Measurements from ENCODE around the gene NEK9. TPM values are rescaled to one million over a fixed set of nuclear protein-coding genes. Genes with fewer than 3 reads are reported as not detected.

NEK9 gene
- total and polyA plus RNA-seq, 9 of the 15 experiments (the other 6 are each of a cell fraction or from before 2014, with no cell fraction given) = 2.8 to 39.6 (median 19.8) TPM

DNA sequence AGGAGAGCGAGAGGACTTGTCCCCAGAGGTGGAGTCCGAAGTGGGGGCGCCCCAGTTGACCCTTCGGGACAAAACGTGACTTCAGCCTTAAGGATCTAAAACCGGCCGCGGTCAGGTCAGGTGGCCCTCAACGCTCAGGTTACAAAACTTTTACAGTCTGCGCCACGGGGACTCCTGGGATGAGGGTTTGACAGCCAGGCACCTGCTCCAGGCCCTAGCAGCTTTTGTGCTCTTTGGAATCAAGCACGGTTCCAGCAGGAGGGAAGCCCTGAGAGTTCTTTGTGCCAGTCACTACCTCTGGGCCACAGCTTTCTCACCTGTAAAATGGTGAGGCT, 57.1 kb downstream of the NEK9 start:
- Histone ChIP-seq H3K27ac (ENCODE audit: extremely low read depth, low read depth, low read length) (peak overlapping the region; percentile 93), H3K9ac (ENCODE audit: insufficient read depth in 1 of 2, low read depth in 2 of 2, low read length in 2 of 2) (peak overlapping the region; percentile 87 to 91), H3K36me3 (ENCODE audit: control insufficient read depth, insufficient read depth, low read length) (no peaks in the 10 kb centered on the region; the same call in 2 of the 3 replicates), H3K4me2 (ENCODE audit: insufficient read depth, low read length) (peak overlapping the region; percentile 96), H3K27me3 (ENCODE audit: control insufficient read depth in 2 of 2, insufficient read depth in 2 of 2, low read length in 2 of 2) (no peaks in the 10 kb centered on the region), H3K9me1 (ENCODE audit: control insufficient read depth, insufficient read depth, low read length) (peaks cover 3% of the 10 kb centered on the region), H3K9me3 (replicated peaks; ENCODE audit: control insufficient read depth, insufficient read depth, low read depth, low read length) (no peaks in the 10 kb centered on the region), H3K79me2 (ENCODE audit: control insufficient read depth, insufficient read depth, low read length) (peaks cover 63% of the 10 kb centered on the region), H4K20me1 (replicated peaks; ENCODE audit: control insufficient read depth, insufficient read depth, low read length) (no peaks in the 10 kb centered on the region), H3K4me3 (peak overlapping the region; percentile 41), H3K4me1 (replicated peaks in 1 of 2; ENCODE audit: control insufficient read depth in 2 of 2, insufficient read depth in 2 of 2, low read length in 2 of 2) (peaks cover 26 to 32% of the 10 kb centered on the region in 2 experiments; a peak in 4 of 5 replicates), H2AFZ (ENCODE audit: low read depth, low read length) (peak overlapping the region; percentile 86)
- in situ Hi-C loops (cut with MboI) = loop anchor here (10.0 kb wide), 1 partner anchor 155 kb away; no protein-coding TSS in a partner anchor
- no TSS peak for BruUV-seq (replicated peaks)
- 2% methylated on average over 9 of the region's 12 CpGs for WGBS (ENCODE audit: insufficient coverage, low coverage, missing lambda C conversion rate)
- DNase-seq (ENCODE audit: extremely low read depth in 1 of 4, low spot score in 3 of 4) = no peak
- intact Hi-C loops (cut with micrococcal nuclease) = no loop called here
- TF ChIP-seq BHLHE40 (IDR thresholded peaks at IDR 0.05; ENCODE audit: low read length) (0 out of 2 replicates have a peak, but pooled peaks have one; percentile 6), ELF1 (tag; IDR thresholded peaks at IDR 0.05) (no peak), WHSC1 (IDR thresholded peaks at IDR 0.05; ENCODE audit: low read length) (no peak), MTA1 (IDR thresholded peaks at IDR 0.05; ENCODE audit: borderline replicate concordance) (0 out of 2 replicates have a peak, but pooled peaks have one; percentile 2), ZC3H4 (CRISPR knock-in tag; IDR thresholded peaks at IDR 0.05; ENCODE audit: borderline replicate concordance) (0 out of 2 replicates have a peak, but pooled peaks have one; percentile 53), SIN3A (IDR thresholded peaks at IDR 0.05; ENCODE audit: borderline replicate concordance in 2 of 2, control insufficient read depth in 1 of 2, low read depth in 2 of 2, low read length in 2 of 2) (0 out of 4 replicates have a peak, but pooled peaks of 1 of the 2 experiments have one; percentile 10)
- TF ChIP-seq, protein P1, sequence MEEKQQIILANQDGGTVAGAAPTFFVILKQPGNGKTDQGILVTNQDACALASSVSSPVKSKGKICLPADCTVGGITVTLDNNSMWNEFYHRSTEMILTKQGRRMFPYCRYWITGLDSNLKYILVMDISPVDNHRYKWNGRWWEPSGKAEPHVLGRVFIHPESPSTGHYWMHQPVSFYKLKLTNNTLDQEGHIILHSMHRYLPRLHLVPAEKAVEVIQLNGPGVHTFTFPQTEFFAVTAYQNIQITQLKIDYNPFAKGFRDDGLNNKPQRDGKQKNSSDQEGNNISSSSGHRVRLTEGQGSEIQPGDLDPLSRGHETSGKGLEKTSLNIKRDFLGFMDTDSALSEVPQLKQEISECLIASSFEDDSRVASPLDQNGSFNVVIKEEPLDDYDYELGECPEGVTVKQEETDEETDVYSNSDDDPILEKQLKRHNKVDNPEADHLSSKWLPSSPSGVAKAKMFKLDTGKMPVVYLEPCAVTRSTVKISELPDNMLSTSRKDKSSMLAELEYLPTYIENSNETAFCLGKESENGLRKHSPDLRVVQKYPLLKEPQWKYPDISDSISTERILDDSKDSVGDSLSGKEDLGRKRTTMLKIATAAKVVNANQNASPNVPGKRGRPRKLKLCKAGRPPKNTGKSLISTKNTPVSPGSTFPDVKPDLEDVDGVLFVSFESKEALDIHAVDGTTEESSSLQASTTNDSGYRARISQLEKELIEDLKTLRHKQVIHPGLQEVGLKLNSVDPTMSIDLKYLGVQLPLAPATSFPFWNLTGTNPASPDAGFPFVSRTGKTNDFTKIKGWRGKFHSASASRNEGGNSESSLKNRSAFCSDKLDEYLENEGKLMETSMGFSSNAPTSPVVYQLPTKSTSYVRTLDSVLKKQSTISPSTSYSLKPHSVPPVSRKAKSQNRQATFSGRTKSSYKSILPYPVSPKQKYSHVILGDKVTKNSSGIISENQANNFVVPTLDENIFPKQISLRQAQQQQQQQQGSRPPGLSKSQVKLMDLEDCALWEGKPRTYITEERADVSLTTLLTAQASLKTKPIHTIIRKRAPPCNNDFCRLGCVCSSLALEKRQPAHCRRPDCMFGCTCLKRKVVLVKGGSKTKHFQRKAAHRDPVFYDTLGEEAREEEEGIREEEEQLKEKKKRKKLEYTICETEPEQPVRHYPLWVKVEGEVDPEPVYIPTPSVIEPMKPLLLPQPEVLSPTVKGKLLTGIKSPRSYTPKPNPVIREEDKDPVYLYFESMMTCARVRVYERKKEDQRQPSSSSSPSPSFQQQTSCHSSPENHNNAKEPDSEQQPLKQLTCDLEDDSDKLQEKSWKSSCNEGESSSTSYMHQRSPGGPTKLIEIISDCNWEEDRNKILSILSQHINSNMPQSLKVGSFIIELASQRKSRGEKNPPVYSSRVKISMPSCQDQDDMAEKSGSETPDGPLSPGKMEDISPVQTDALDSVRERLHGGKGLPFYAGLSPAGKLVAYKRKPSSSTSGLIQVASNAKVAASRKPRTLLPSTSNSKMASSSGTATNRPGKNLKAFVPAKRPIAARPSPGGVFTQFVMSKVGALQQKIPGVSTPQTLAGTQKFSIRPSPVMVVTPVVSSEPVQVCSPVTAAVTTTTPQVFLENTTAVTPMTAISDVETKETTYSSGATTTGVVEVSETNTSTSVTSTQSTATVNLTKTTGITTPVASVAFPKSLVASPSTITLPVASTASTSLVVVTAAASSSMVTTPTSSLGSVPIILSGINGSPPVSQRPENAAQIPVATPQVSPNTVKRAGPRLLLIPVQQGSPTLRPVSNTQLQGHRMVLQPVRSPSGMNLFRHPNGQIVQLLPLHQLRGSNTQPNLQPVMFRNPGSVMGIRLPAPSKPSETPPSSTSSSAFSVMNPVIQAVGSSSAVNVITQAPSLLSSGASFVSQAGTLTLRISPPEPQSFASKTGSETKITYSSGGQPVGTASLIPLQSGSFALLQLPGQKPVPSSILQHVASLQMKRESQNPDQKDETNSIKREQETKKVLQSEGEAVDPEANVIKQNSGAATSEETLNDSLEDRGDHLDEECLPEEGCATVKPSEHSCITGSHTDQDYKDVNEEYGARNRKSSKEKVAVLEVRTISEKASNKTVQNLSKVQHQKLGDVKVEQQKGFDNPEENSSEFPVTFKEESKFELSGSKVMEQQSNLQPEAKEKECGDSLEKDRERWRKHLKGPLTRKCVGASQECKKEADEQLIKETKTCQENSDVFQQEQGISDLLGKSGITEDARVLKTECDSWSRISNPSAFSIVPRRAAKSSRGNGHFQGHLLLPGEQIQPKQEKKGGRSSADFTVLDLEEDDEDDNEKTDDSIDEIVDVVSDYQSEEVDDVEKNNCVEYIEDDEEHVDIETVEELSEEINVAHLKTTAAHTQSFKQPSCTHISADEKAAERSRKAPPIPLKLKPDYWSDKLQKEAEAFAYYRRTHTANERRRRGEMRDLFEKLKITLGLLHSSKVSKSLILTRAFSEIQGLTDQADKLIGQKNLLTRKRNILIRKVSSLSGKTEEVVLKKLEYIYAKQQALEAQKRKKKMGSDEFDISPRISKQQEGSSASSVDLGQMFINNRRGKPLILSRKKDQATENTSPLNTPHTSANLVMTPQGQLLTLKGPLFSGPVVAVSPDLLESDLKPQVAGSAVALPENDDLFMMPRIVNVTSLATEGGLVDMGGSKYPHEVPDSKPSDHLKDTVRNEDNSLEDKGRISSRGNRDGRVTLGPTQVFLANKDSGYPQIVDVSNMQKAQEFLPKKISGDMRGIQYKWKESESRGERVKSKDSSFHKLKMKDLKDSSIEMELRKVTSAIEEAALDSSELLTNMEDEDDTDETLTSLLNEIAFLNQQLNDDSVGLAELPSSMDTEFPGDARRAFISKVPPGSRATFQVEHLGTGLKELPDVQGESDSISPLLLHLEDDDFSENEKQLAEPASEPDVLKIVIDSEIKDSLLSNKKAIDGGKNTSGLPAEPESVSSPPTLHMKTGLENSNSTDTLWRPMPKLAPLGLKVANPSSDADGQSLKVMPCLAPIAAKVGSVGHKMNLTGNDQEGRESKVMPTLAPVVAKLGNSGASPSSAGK (IDR thresholded peaks at IDR 0.05) = peak; percentile 1; the same call in 1 of the 2 replicates
- ChIA-PET CTCF (ENCODE audit: low intra/inter-chr PET ratio) (no interaction called here), POLR2A (interaction anchor here (0.5 to 2.0 kb wide), 12 partner anchors 9 to 417 kb away, joined by 3 to 5 read pairs (median 3); partner anchors contain the start of genes EIF2B2, MLH3 and NEK9)
- no peak for FAIRE-seq
- ATAC-seq = peak; percentile 44
